ENCODE results near the gene SNED1. TPM values are rescaled to one million over a fixed set of nuclear protein-coding genes. Genes with fewer than 3 reads are reported as not detected.

The SNED1 gene
- total RNA-seq, 1 experiment from 2014 or later = 3.2 TPM

GRCh38 chr2:241014224-241014623 lies 15.8 kb downstream of the SNED1 start:
- ChIA-PET CTCF (no interaction called here), POLR2A (no interaction called here)
- Mint-ChIP-seq H3K4me3 (no peak overlapping the region), H3K4me1 (peaks cover 11% of the 10 kb centered on the region), H3K9me3 (peaks cover 3% of the 10 kb centered on the region; the same call in 1 of the 2 replicates), H3K36me3 (no peaks in the 10 kb centered on the region), H3K27ac (no peak overlapping the region), H3K27me3 (ENCODE audit: low read depth) (no peaks in the 10 kb centered on the region)
- DNase-seq (ENCODE audit: low spot score) (no peak), ATAC-seq (no peak)
- TF ChIP-seq, protein P1, sequence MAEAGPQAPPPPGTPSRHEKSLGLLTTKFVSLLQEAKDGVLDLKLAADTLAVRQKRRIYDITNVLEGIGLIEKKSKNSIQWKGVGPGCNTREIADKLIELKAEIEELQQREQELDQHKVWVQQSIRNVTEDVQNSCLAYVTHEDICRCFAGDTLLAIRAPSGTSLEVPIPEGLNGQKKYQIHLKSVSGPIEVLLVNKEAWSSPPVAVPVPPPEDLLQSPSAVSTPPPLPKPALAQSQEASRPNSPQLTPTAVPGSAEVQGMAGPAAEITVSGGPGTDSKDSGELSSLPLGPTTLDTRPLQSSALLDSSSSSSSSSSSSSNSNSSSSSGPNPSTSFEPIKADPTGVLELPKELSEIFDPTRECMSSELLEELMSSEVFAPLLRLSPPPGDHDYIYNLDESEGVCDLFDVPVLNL (CRISPR knock-in tag; IDR thresholded peaks at IDR 0.05; ENCODE audit: borderline replicate concordance, low read depth) = no peak
- no peak for TF ChIP-seq EMX1 (CRISPR knock-in tag; IDR thresholded peaks at IDR 0.05)
- no peak for TF ChIP-seq PREB (CRISPR knock-in tag; IDR thresholded peaks at IDR 0.05; ENCODE audit: borderline replicate concordance)
- no peak for TF ChIP-seq ZNF671 (CRISPR knock-in tag; IDR thresholded peaks at IDR 0.05)
- no peak for TF ChIP-seq NR3C1 (CRISPR knock-in tag; conservative IDR thresholded peaks at IDR 0.05; ENCODE audit: low read depth)
- TF ChIP-seq CBFB (CRISPR knock-in tag; IDR thresholded peaks at IDR 0.05; ENCODE audit: low read depth) = no peak
- no peak for TF ChIP-seq ATF1 (CRISPR knock-in tag; IDR thresholded peaks at IDR 0.05)
- TF ChIP-seq CREM (CRISPR knock-in tag; IDR thresholded peaks at IDR 0.05) = no peak
- TF ChIP-seq ZNF416 (CRISPR knock-in tag; IDR thresholded peaks at IDR 0.05) = no peak
- no peak for TF ChIP-seq TEAD4 (CRISPR knock-in tag; IDR thresholded peaks at IDR 0.05)
- no peak for TF ChIP-seq OVOL2 (CRISPR knock-in tag; IDR thresholded peaks at IDR 0.05; ENCODE audit: borderline replicate concordance)
- no peak for TF ChIP-seq SOX15 (CRISPR knock-in tag; IDR thresholded peaks at IDR 0.05)
- no peak for TF ChIP-seq ETV6 (CRISPR knock-in tag; IDR thresholded peaks at IDR 0.05)
- no peak for TF ChIP-seq E2F1 (CRISPR knock-in tag; IDR thresholded peaks at IDR 0.05)
- TF ChIP-seq CTCF (IDR thresholded peaks at IDR 0.05) = no peak
- no peak for TF ChIP-seq SP1 (CRISPR knock-in tag; conservative IDR thresholded peaks at IDR 0.05)
- TF ChIP-seq STAT6 (CRISPR knock-in tag; conservative IDR thresholded peaks at IDR 0.05; ENCODE audit: low read depth) = no peak

DNA sequence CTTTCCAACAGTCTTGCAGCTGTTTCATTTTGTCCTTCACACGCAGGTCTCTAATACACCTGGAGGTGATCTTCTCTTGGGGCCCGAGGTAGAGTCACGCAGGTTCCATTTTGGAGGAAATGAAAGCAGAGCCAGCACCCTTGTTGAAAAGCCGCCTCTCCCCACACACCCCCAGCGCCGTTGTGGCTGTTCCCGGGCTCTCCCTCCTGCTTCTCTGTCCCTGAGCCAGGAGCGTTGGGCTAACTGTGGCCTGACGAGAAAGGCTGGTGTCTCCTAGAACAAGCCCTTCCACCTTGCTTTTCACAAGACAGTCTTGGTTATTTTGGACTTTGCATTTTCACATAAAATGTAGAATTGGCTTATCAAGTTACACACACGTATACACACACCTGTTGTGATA lies 16.3 kb downstream of the SNED1 start:
- DNase-seq (ENCODE audit: low spot score) (no peak), ATAC-seq (no peak)
- no peaks in the 10 kb centered on the region for H3K36me3 Mint-ChIP-seq
- ChIA-PET POLR2A (no interaction called here), CTCF (no interaction called here)
- H3K9me3 Mint-ChIP-seq = peaks cover 3% of the 10 kb centered on the region; the same call in 1 of the 2 replicates
- peaks cover 6% of the 10 kb centered on the region for H3K4me1 Mint-ChIP-seq
- no peak overlapping the region for H3K4me3 Mint-ChIP-seq
- H3K27ac Mint-ChIP-seq = no peak overlapping the region
- H3K27me3 Mint-ChIP-seq (ENCODE audit: low read depth) = no peaks in the 10 kb centered on the region
- TF ChIP-seq, protein P2, sequence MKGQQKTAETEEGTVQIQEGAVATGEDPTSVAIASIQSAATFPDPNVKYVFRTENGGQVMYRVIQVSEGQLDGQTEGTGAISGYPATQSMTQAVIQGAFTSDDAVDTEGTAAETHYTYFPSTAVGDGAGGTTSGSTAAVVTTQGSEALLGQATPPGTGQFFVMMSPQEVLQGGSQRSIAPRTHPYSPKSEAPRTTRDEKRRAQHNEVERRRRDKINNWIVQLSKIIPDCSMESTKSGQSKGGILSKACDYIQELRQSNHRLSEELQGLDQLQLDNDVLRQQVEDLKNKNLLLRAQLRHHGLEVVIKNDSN (CRISPR knock-in tag; IDR thresholded peaks at IDR 0.05) = no peak
- TF ChIP-seq, protein P3, sequence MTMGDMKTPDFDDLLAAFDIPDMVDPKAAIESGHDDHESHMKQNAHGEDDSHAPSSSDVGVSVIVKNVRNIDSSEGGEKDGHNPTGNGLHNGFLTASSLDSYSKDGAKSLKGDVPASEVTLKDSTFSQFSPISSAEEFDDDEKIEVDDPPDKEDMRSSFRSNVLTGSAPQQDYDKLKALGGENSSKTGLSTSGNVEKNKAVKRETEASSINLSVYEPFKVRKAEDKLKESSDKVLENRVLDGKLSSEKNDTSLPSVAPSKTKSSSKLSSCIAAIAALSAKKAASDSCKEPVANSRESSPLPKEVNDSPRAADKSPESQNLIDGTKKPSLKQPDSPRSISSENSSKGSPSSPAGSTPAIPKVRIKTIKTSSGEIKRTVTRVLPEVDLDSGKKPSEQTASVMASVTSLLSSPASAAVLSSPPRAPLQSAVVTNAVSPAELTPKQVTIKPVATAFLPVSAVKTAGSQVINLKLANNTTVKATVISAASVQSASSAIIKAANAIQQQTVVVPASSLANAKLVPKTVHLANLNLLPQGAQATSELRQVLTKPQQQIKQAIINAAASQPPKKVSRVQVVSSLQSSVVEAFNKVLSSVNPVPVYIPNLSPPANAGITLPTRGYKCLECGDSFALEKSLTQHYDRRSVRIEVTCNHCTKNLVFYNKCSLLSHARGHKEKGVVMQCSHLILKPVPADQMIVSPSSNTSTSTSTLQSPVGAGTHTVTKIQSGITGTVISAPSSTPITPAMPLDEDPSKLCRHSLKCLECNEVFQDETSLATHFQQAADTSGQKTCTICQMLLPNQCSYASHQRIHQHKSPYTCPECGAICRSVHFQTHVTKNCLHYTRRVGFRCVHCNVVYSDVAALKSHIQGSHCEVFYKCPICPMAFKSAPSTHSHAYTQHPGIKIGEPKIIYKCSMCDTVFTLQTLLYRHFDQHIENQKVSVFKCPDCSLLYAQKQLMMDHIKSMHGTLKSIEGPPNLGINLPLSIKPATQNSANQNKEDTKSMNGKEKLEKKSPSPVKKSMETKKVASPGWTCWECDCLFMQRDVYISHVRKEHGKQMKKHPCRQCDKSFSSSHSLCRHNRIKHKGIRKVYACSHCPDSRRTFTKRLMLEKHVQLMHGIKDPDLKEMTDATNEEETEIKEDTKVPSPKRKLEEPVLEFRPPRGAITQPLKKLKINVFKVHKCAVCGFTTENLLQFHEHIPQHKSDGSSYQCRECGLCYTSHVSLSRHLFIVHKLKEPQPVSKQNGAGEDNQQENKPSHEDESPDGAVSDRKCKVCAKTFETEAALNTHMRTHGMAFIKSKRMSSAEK (CRISPR knock-in tag; IDR thresholded peaks at IDR 0.05; ENCODE audit: borderline replicate concordance) = no peak
- no peak for TF ChIP-seq ZNF219 (CRISPR knock-in tag; IDR thresholded peaks at IDR 0.05; ENCODE audit: borderline replicate concordance)
- TF ChIP-seq ZNF416 (CRISPR knock-in tag; IDR thresholded peaks at IDR 0.05) = no peak
- no peak for TF ChIP-seq ZNF232 (CRISPR knock-in tag; IDR thresholded peaks at IDR 0.05)
- TF ChIP-seq MYBL2 (CRISPR knock-in tag; IDR thresholded peaks at IDR 0.05) = no peak
- no peak for TF ChIP-seq HMGA2 (CRISPR knock-in tag; IDR thresholded peaks at IDR 0.05)
- TF ChIP-seq NR2C2 (CRISPR knock-in tag; IDR thresholded peaks at IDR 0.05) = no peak
